HG03460 (cell line): ENCODE measurements around the gene HNRNPDL.
"Not testable (repeated sequence)": the region's sequence is repeated elsewhere in the genome, so short reads cannot be mapped to it uniquely, and the experiment has no call there.

Experiments used
- ATAC-seq: cut with Tn5 transposase; IDR thresholded peaks from one replicate; pipeline ENCODE4 v1.9.1; 2021; ENCODE audit not compliant: unreplicated experiment

HNRNPDL gene

GRCh38 chr4:82433791-82434190 is 3.5 kb upstream of the HNRNPDL start:
- ATAC-seq: no peak

DNA sequence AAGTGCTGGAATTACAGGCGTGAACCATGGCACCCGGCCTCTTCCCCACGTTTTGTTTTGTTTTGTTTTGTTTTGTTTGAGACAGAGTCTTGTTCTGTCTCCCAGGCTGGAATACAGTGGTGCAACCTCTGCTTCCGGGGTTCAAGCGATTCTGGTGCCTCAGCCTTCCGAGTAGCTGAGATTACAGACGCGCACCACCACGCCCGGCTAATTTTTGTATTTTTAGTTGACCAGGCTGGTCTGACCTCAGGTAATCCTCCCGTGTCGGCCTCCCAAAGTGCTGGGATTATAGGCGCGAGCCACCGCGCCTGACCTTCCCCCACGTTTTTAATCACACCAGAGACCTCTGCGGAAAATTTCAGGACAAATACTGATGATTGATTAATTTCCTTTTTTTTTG is 2.3 kb upstream of the HNRNPDL start:
- ATAC-seq: no peak

DNA sequence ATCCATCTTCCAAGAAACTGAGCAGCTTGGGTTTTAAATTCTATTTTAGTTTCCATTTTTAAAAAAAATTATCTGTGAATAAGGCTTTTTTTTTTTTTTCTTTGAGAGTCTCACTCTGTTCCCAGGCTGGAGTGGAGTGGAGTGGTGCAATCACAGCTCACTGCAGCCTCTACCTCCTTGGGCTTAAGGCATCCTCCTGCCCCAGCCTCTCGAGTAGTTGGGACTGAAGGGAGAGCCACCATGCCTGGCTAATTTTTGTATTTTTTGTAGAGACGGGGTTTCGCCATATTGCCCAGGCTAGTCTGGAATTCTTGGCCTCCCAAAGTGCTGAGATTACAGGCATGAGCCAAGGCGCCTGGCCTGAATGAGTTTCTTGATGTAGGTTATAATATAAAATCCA is 1.6 kb upstream of the HNRNPDL start:
- no peak for ATAC-seq

DNA sequence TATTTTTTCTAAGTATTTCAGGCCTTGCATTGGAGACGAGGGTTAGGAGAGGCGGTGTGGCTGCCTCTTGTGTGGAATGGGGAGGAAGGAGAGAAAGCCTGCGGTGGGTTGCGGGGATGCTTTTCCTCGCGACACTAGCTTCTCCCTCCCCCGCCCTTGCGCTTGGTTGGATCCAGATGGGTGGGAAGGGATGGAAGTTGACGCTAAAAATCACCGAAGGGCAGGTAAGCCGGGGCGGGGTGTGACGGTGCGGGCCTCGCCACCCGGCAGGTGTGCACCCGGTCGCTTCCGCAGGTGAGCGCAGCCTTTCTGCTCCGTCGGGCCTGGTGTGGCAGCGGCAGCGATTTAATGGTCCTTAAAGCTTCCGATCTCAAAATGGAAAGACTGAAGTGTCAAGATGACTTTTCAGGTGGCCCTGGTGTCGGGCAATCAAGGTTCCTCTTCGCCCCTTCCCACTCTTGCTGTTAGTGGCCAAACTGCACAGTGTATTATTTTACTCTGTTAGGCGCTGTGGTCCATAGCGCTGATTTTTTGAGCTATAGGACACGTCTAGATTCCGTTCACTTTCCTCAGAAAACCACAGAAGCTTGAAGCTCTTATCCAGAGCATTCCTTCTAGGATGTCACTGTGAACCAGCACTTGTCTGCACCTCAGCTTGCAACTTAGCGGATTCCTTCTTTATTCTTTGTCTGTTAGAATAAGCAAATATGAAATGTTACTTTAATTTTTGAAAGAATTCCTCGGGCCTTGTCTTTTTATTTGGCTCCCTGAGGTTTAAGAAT is 893 bp upstream of the HNRNPDL start:
- ATAC-seq: no peak

DNA sequence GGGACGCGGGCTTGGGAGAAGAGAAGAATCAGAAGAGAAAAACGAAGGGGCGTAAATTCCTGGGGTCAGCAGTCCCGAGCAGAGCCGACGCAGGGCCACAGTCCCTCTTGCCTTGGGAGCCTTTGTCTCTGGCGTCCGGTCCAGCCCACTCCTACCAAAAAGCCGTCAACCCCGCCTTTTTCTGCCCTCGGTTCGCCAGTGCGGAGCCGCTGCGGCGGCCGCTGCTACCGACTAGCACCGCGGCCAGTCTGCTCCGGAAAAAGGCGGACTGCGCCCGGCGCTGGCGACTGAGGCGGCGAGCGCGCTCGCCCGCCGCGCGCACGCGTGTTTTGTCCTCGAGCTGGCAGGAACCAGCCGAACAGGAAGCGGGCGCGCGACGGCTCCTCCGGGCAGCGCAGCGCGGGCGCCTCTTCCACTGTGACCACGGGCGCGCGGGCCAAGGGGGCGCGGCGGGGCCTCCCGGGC is 502 bp downstream of the HNRNPDL start:
- ATAC-seq: peak; percentile 5

DNA sequence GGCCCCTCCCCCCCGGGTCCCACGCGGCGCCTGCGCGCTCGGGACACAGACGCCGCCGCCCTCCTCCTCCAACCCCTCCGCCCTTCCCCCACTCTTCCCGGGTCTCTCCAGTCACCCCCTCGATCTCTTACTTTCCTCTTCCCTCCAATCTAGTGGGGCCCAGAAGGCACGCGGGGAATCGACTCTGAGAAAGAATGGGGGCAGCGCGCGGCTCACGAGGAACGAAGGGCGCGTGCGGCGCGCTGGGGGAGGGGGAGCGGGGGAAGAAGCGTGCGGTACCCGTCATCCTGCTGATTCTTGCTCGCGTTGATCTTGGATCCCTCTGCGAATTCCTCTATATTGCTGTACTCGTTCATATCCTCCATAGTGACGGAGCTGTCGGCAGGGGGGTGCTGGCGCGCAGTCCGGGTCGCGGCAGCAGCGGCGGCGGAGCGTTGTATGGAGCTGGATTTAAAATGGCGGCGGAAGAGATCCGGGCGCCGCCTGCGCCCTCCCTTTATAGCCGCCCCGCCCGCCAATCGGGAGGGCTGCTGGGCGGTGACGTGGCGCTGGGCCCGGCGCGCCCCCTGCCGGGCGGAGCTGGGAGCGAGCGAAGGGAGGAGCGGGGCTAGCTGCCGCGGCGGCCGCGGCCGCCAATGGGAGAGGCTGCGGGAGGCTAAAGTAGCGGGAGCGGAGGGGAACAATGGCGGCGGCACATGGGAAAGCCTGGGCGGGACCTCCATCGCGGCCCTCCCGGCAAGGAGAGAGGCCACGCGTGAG is 1.1 kb downstream of the HNRNPDL start:
- ATAC-seq: peak; percentile 44

GRCh38 chr4:82428526-82428968 is 1.7 kb downstream of the HNRNPDL start:
- ATAC-seq: no peak

GRCh38 chr4:82425478-82425877 is 4.8 kb downstream of the HNRNPDL start:
- no peak for ATAC-seq

- no peak for ATAC-seq
Observed at GRCh38 chr4:82423245-82424054, 6.8 kb downstream of the HNRNPDL start.

DNA sequence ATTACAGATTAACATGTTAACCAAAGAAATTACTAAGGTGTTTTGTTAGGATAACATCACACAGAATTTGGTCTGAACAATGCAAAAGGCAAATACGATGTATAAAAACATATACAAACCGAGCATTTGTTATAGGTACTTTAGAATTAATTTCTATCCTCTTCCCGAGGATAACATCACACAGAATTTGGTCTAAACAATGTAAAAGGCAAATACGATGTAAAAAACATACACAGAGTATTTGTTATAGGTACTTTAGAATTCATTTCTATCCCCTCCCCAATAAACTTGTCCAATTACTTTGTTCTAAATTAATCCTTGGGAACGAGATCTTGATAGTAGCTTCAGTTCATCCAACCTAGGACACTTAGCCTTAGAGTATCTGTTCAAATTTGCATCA is 7.6 kb downstream of the HNRNPDL start:
- no peak for ATAC-seq

DNA sequence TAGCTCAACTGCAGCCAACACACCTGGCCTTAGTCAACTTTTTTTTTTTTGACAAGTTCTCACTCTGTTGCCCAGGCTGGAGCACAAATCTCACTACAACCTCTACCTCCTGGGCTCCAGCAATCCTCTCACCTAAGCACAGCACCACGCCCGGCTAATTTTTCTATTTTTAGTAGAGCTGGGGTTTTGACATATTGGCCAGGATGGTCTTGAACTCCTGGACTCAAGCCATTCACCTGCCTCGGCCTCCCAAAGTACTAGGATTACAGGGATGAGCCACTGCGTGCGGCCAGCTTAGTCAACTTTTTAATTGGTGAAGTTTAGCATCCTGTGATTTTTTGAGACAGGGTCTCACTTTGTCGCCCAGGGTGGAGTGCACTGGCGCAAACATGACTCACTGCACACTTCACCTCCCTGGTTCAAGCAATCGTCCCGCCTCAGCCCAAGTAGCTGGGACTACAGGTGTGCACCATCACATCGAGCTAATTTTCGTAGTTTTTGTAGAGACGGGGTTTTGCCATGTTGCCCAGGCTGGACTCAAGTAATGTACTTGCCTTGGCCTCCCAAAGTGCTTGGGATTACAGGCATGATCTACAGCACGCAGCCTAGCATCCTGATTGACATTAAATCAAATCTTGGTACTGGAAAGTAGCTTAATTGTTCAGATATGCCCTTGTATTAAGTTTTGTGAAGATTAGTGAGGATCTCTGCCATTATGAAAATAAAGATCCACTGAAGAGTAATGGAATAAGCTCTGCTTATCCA is 8.3 kb downstream of the HNRNPDL start:
- ATAC-seq: no peak

DNA sequence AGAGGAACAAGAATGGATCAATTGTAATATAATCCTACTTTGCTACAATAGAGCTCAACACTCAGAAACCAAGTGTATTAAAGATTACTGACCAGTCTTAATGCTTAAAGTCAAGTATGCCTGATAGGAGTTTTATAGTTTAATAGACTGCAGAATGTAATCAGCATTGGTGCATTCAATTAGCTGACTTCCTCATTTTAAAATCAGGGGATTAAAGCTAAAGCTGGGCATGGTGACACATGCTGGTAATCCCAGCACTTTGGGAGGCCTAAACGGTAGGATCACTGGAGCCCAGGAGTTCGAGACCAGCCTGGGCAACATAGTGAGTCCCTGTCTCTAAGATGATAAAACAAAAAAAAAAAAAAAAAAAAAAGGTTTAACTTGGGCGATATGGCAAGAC is 10.8 kb downstream of the HNRNPDL start:
- no peak for ATAC-seq

DNA sequence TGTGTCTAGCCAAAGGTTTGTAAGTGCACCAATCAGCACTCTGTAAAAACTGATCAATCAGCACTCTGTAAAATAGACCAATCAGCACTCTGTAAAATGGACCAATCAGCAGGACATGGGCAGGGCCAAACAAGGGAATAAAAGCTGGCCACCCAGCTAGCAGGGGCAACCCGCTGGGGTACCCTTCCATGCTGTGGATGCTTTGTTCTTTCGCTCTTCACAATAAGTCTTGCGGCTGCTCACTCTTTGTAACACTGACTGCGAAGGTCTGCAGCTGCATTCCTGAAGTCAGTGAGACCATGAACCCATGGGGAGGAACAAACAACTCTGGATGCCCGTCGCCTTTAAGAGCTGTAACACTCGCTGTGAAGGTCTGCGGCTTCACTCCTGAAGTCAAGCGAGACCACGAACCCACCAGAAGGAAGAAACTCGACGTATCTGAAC is 14.3 kb downstream of the HNRNPDL start:
- no peak for ATAC-seq

DNA sequence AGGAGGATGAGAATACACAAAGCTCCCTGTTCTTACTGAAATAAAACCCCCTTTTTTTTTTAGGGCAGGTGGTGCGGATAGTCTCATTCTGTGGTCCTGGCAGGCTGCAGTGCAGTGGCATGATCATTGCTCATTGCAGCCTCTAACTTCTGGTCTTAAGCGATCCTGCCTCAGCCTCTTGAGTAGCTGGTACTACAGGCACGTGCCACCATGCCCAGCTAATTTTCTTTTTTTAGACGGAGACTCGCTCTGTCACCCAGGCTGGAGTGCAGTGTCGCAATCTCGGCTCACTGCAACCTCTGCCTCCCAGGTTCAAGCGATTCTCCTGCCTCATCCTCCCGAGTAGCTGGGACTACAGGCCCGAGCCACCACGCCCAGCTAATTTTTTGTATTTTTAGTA is 15.2 kb downstream of the HNRNPDL start:
- ATAC-seq: not testable (repeated sequence)

DNA sequence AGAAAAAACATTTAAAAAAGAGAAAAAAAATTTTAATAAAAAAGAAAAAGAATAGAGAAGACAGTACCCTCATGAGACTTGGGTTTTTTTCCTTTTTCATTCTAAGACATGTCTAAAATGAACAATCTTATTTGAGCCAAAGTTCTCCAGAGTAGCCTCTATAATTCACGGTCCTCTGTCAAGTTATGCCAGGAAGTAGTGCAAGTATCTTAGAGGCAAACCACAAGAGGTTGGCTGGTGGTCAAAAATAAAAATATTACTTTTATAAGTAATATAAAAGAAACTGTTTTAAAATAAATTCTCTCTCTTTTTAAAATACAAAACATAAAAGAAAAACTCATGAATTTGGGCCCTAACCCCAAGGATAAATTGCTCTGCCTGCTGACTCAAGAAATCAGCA is 26.5 kb downstream of the HNRNPDL start:
- no peak for ATAC-seq

- ATAC-seq: no peak
Observed at GRCh38 chr4:82402196-82402775, 28.0 kb downstream of the HNRNPDL start.

- no peak for ATAC-seq
Observed at GRCh38 chr4:82401600-82401999, 28.7 kb downstream of the HNRNPDL start.

DNA sequence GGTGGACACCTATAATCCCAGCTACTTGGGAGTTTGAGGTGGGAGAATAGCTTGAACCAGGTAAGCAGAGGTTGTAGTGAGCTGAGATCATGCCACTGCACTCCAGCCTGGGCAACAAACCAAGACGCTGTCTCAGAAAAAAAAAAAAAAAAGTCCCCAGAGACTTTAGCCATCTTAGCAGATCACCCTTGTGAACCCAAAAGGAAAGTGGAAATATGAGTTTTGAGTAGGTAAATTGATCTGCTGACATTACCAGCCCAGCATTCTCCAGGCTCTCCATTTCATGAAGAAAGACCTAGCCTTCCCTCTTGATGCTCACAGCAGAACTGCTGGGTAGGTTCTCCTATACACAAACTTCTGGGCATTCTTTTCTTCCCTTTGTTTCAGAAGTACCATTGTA is 32.0 kb downstream of the HNRNPDL start:
- ATAC-seq: no peak

DNA sequence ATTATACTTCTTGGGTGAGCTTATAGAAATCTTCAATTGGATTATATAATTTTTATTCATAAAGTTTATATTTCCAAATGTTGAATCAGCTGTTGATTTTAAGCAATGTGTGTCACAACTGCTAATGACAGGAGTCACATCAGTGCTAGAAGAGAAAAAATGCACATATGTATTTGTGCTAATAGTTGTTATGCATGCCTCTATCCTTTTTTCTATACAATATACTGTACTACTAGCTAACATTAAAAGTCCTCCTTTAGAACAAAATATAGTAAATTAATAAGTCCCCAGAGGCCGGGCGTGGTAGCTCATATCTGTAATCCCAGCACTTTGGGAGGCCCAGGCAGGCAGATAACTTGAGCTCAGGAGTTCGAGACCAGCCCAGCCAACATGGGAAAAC is 32.7 kb downstream of the HNRNPDL start:
- no peak for ATAC-seq

DNA sequence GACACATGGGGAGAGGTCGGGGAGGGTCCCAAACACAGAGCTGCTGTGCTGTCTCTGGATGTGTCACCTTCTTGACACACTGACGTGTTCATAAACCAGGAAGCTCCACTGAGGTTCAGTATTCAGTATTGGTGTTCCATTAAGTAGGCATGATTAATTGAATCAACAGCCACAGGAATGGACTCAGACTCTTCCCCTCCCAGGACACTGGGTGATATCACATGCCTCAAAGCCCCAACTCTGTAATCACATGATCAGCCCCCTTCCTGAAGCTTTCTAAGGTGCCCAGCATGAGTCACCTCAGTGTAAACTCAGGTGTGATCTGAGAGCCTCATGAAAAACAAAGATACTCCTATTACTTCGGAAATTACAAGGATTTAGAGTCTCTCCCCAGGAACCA is 35.4 kb downstream of the HNRNPDL start:
- no peak for ATAC-seq
